Neuronal stem cell (in vitro differentiated cells): ENCODE measurements around the gene CMTR1.

Experiments
- DNase-seq: peaks from one replicate; pipeline ENCODE4 v3.0.0-alpha.2; 2013; ENCODE audit warnings: low spot score
- H2AFZ ChIP-seq: one replicate; pipeline ENCODE4 v1.6.1; 2013; ENCODE audit warnings: mild to moderate bottlenecking, low read length, inconsistent platforms
- H2AK5ac ChIP-seq: 2 replicates; pipeline ENCODE4 v1.6.1; 2013; ENCODE audit warnings: low read depth, mild to moderate bottlenecking, inconsistent platforms, low read length, moderate library complexity, mixed read lengths
- H2BK120ac ChIP-seq: 2 replicates; pipeline ENCODE4 v1.6.1; 2013; ENCODE audit warnings: low read depth, mild to moderate bottlenecking, inconsistent platforms, low read length, moderate library complexity, mixed read lengths
- H2BK12ac ChIP-seq: one replicate; pipeline ENCODE4 v1.6.1; 2013; ENCODE audit warnings: low read length, inconsistent platforms
- H2BK15ac ChIP-seq: 2 replicates; pipeline ENCODE4 v1.6.1; 2013; ENCODE audit warnings: mild to moderate bottlenecking, low read length, inconsistent platforms, mixed read lengths
- H2BK5ac ChIP-seq: one replicate; pipeline ENCODE4 v1.6.1; 2013; ENCODE audit warnings: inconsistent platforms, mild to moderate bottlenecking, low read length, moderate library complexity
- H3K14ac ChIP-seq: one replicate; pipeline ENCODE4 v1.6.1; 2013; ENCODE audit warnings: low read length, inconsistent platforms
- H3K18ac ChIP-seq: 2 replicates; pipeline ENCODE4 v1.6.1; 2013; ENCODE audit warnings: low read length, inconsistent platforms
- H3K23ac ChIP-seq: 2 replicates; pipeline ENCODE4 v1.6.1; 2013; ENCODE audit warnings: low read depth, mild to moderate bottlenecking, mixed read lengths, low read length, inconsistent platforms; ENCODE audit not compliant: poor library complexity
- H3K27ac ChIP-seq: replicated peaks from 3 replicates; pipeline ENCODE4 v1.5.1; 2013; ENCODE audit warnings: low read length, inconsistent platforms
- H3K27me3 ChIP-seq, 3 experiments: 2 replicates each; pipeline ENCODE4 v1.6.1; 2013; ENCODE audit warnings: low read length in 3 of 3, mild to moderate bottlenecking in 2 of 3, inconsistent platforms in 1 of 3, low read depth in 1 of 3, mixed read lengths in 1 of 3, moderate library complexity in 1 of 3; ENCODE audit not compliant: control insufficient read depth in 3 of 3, insufficient read depth in 3 of 3
- H3K36me3 ChIP-seq, 2 donors: replicated peaks in 1 of 2; 2 replicates each; pipeline ENCODE4 v1.6.1; 2013; ENCODE audit warnings: low read length in 2 of 2; ENCODE audit not compliant: control insufficient read depth in 2 of 2, insufficient read depth in 2 of 2
- H3K4ac ChIP-seq: 2 replicates; pipeline ENCODE4 v1.6.1; 2013; ENCODE audit warnings: inconsistent platforms, mild to moderate bottlenecking, low read length, moderate library complexity
- H3K4me1 ChIP-seq, 2 donors: 1 replicate in 1 of 2; 2 replicates in 1 of 2; pipeline ENCODE4 v1.6.1; 2013; ENCODE audit warnings: low read length in 2 of 2, low read depth in 1 of 2; ENCODE audit not compliant: control insufficient read depth in 2 of 2, insufficient read depth in 1 of 2
- H3K4me2 ChIP-seq: one replicate; pipeline ENCODE4 v1.6.1; 2013; ENCODE audit warnings: mild to moderate bottlenecking, low read length, inconsistent platforms; ENCODE audit not compliant: insufficient read depth, poor library complexity, severe bottlenecking
- H3K4me3 ChIP-seq, 2 donors: 2 replicates each; pipeline ENCODE4 v1.5.1; 2013; ENCODE audit warnings: low read length in 2 of 2, mild to moderate bottlenecking in 2 of 2, inconsistent platforms in 1 of 2, moderate library complexity in 1 of 2
- H3K79me1 ChIP-seq: one replicate; pipeline ENCODE4 v1.6.1; 2013; ENCODE audit warnings: low read depth, mild to moderate bottlenecking, inconsistent platforms, low read length, moderate library complexity
- H3K9ac ChIP-seq: one replicate; pipeline ENCODE4 v1.6.1; 2013; ENCODE audit warnings: mild to moderate bottlenecking, low read depth, low read length, inconsistent platforms; ENCODE audit not compliant: poor library complexity
- H3K9me3 ChIP-seq, 2 donors: replicated peaks in 1 of 2; 2 replicates each; pipeline versions ENCODE3 to v1.6.1; 2013; ENCODE audit warnings: low read length in 2 of 2, mild to moderate bottlenecking in 2 of 2, inconsistent platforms in 1 of 2, low read depth in 1 of 2, mixed read lengths in 1 of 2, moderate library complexity in 1 of 2; ENCODE audit not compliant: control insufficient read depth in 2 of 2, insufficient read depth in 1 of 2
- H4K8ac ChIP-seq: one replicate; pipeline ENCODE4 v1.6.1; 2013; ENCODE audit warnings: low read depth, mild to moderate bottlenecking, inconsistent platforms, low read length, moderate library complexity
- H4K91ac ChIP-seq: one replicate; pipeline ENCODE4 v1.6.1; 2013; ENCODE audit warnings: low read length, low read depth, mild to moderate bottlenecking, inconsistent platforms; ENCODE audit not compliant: poor library complexity
- WGBS, 2 donors: extraction: QIAGEN DNeasy Blood & Tissue Kit; methylation state at CpG; one replicate each; pipeline ENCODE4 v1.1.7; 2013; ENCODE audit warnings: missing lambda C conversion rate in 2 of 2, mixed read lengths in 1 of 2; ENCODE audit not compliant: insufficient read length in 2 of 2, insufficient replicate concordance in 1 of 2; ENCODE audit errors: extremely low coverage in 2 of 2; 5-methylcytosine and 5-hydroxymethylcytosine counted together

The CMTR1 gene

DNA sequence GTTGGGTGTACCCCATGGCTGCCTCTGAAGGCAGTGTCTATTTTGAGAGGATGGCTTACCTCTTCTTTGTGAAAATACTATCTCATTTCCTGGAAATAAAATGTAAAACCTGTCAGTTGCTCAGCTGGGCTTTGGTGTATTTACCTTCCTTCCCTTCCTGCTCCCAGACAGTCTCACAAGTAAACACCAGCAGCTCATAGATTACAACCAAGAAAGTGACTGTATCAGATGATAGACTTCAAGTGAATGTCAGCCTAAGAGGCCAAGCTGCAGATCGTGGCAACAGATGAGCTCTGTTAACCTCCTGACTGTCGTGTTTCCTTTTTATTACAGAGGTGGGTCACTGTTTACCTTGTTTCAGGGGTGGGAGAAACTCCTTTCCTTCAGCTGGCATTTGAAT lies 41.9 kb upstream of the CMTR1 start:
- Histone ChIP-seq H3K79me1 (no peaks in the 10 kb centered on the region), H2AK5ac (no peak overlapping the region), H2BK15ac (no peak overlapping the region), H3K14ac (no peak overlapping the region), H4K91ac (no peak overlapping the region), H3K9me3 (no peaks in the 10 kb centered on the region), H2BK12ac (no peak overlapping the region), H3K36me3 (peaks cover 22 to 95% of the 10 kb centered on the region in 2 donors), H3K27me3 (no peaks in the 10 kb centered on the region), H3K4me1 (no peaks in the 10 kb centered on the region), H3K18ac (no peak overlapping the region), H3K4me2 (no peak overlapping the region), H3K4me3 (no peak overlapping the region), H4K8ac (no peak overlapping the region), H3K4ac (no peak overlapping the region), H3K27ac (no peak overlapping the region), H3K9ac (no peak overlapping the region), H3K23ac (no peak overlapping the region), H2BK5ac (no peak overlapping the region), H2BK120ac (no peak overlapping the region), H2AFZ (no peak overlapping the region)
- no peak for DNase-seq
- no CpG with 5 or more reads among the region's 2 CpGs for WGBS, 2 donors

DNA sequence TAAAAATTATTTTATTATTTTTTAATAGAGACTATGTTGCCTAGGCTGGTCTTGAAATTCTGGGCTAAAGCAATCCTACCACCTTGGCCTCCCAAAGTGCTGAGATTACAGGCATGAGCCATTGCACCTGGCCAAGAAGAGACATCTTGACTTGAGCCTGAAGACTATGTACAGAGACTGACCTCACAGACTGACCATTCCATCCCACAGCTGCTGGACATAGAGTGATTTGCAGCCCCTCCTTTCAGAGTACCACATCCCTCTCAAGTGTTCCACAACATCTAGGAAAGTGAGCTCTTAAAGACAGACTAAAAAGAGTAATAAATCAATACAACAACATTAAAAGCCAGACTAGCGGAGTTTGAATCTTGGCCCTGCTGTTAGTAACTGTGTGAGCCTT lies 40.2 kb upstream of the CMTR1 start:
- Histone ChIP-seq H3K79me1 (no peaks in the 10 kb centered on the region), H2BK120ac (no peak overlapping the region), H3K14ac (no peak overlapping the region), H2BK5ac (no peak overlapping the region), H2AFZ (no peak overlapping the region), H2BK15ac (no peak overlapping the region), H4K8ac (no peak overlapping the region), H3K36me3 (peaks cover 16 to 78% of the 10 kb centered on the region in 2 donors), H3K4me3 (no peak overlapping the region), H3K18ac (no peak overlapping the region), H3K9ac (no peak overlapping the region), H3K27me3 (no peaks in the 10 kb centered on the region), H3K27ac (no peak overlapping the region), H2AK5ac (no peak overlapping the region), H3K4me1 (no peaks in the 10 kb centered on the region), H3K4ac (no peak overlapping the region), H3K23ac (no peak overlapping the region), H3K4me2 (no peak overlapping the region), H2BK12ac (no peak overlapping the region), H4K91ac (no peak overlapping the region), H3K9me3 (no peaks in the 10 kb centered on the region)
- DNase-seq = no peak
- WGBS, 2 donors = no CpG with 5 or more reads among the region's 1 CpG

DNA sequence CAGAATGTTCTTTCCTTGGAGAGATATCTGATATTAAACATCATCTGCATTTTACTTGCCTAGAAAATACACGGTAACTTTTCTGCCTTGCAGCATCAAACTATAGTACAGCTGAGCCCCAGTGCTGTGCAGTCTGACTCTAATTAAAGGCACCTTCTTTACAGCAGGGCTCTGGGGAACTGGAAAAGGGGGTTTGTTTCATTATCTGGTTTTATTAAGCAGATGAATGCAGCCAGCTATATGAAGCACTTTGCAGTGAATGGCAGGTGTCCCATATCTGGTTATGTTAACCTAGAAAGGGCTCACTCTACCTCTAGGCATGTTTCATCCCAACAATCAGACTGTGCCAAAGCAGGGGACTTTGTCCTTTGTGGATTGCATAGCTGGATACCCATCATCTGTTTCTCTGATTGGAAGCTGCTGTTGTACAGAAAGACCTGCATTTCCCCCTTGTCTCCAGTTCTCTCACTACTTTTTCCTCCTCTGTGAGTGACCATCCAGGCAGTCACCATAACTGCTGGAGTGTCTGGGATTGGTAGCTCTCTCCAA lies 39.6 kb upstream of the CMTR1 start:
- Histone ChIP-seq H2BK12ac (no peak overlapping the region), H2AK5ac (no peak overlapping the region), H3K79me1 (no peaks in the 10 kb centered on the region), H2BK5ac (no peak overlapping the region), H3K14ac (no peak overlapping the region), H3K27ac (no peak overlapping the region), H3K4me1 (no peaks in the 10 kb centered on the region), H2BK120ac (no peak overlapping the region), H3K4ac (no peak overlapping the region), H4K91ac (no peak overlapping the region), H3K4me2 (no peak overlapping the region), H3K36me3 (peaks cover 16 to 72% of the 10 kb centered on the region in 2 donors), H3K9me3 (no peaks in the 10 kb centered on the region), H2AFZ (no peak overlapping the region), H3K9ac (no peak overlapping the region), H3K23ac (no peak overlapping the region), H3K18ac (no peak overlapping the region), H2BK15ac (no peak overlapping the region), H3K27me3 (no peaks in the 10 kb centered on the region), H4K8ac (no peak overlapping the region), H3K4me3 (no peak overlapping the region)
- no peak for DNase-seq
- WGBS, 2 donors = no CpG with 5 or more reads among the region's 1 CpG

DNA sequence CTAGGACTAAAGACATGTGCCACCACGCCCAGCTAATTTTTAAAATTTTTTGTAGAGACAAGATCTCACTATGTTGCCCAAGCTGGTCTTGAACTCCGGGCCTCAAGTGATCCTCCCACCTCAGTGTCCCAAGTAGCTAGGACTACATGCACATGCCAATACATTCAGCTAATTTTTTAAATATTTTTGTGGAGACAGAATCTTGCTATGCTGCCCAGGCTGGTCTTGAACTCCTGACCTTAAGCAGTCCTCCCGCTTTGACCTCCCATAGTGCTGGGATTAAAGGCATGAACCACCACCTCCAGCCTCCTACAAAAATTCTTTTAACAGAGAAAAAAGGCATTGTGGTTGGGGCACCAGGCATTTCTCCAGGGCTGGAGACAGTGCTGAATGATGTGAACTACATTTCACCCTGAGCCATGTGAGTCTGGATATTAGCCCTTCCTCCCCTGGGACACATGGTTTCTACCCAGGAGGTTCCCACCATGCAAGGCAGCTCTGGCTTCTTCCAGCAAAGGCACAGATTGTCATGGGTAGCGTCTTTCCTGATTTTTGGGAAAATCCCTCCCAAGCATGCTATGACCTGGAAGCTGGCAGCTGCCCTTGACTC lies 36.3 kb upstream of the CMTR1 start:
- Histone ChIP-seq H2BK5ac (no peak overlapping the region), H3K4me1 (no peaks in the 10 kb centered on the region), H3K27me3 (peaks cover 0 to 4% (median 2%) of the 10 kb centered on the region in 3 experiments), H2BK12ac (no peak overlapping the region), H3K9ac (no peak overlapping the region), H3K4me2 (no peak overlapping the region), H3K9me3 (no peaks in the 10 kb centered on the region), H3K23ac (no peak overlapping the region), H3K36me3 (peaks cover 3 to 40% of the 10 kb centered on the region in 2 donors), H2AFZ (no peak overlapping the region), H3K4me3 (no peak overlapping the region), H3K27ac (no peak overlapping the region), H2AK5ac (no peak overlapping the region), H3K18ac (no peak overlapping the region), H3K4ac (no peak overlapping the region), H3K14ac (no peak overlapping the region), H2BK15ac (no peak overlapping the region), H4K8ac (no peak overlapping the region), H3K79me1 (no peaks in the 10 kb centered on the region), H4K91ac (no peak overlapping the region), H2BK120ac (no peak overlapping the region)
- no peak for DNase-seq
- no CpG with 5 or more reads among the region's 4 CpGs for WGBS, 2 donors
